GM12878 (cell line): ENCODE measurements around the gene UNKL. TPM values are rescaled to one million over a fixed set of nuclear protein-coding genes. Genes with fewer than 3 reads are reported as not detected.

Experiments used
- ATAC-seq: fragments of 200-7000 bp; cut with Tn5 transposase; 3 replicates; pipeline ENCODE4 v1.9.1; 2020; ENCODE audit warnings: mild to moderate bottlenecking, moderate library complexity
- BruUV-seq: library from RNA; stranded (reverse); fragments of 400-500 nt; replicated peaks from 2 replicates; lab custom pipeline; 2021; lab: Mats Ljungman, UMichigan
- CTCF ChIA-PET: fragments of 300-600 bp; sonication (Branson Sonifier 250); formaldehyde crosslinking; extraction: SDS; loops from one replicate; lab custom pipeline; 2021; ENCODE audit warnings: inconsistent platforms; lab: Yijun Ruan, JAX
- POLR2A ChIA-PET: fragments of 350-600 bp; formaldehyde crosslinking; extraction: SDS; loops from one replicate; lab custom pipeline; 2021; ENCODE audit warnings: inconsistent platforms; lab: Charles Lee
- RAD21 ChIA-PET: fragments of 300-600 bp; sonication (Branson Sonifier 250); formaldehyde crosslinking; loops from one replicate; lab custom pipeline; 2023; ENCODE audit warnings: antibody characterized with exemption; ENCODE audit not compliant: unreplicated experiment; lab: Charles Lee
- SMC1A ChIA-PET: fragments of 300-600 bp; sonication (Branson Sonifier 250); formaldehyde crosslinking; loops from one replicate; lab custom pipeline; 2023; ENCODE audit not compliant: unreplicated experiment, uncharacterized antibody; lab: Charles Lee
- DNase-seq: peaks from one replicate; pipeline ENCODE4 v3.0.0-alpha.2; 2011; ENCODE audit warnings: low read depth, low spot score
- FAIRE-seq: peaks from 3 replicates; lab custom pipeline; 2011; peaks lifted over from hg19 to GRCh38; lab: Jason Lieb, UNC
- H2AFZ ChIP-seq: 2 replicates; pipeline ENCODE4 v1.6.0; 2011; ENCODE audit warnings: low read depth, low read length, control low read depth; ENCODE audit not compliant: control insufficient read depth
- H3K27ac ChIP-seq: 2 replicates; pipeline ENCODE4 v1.5.1; 2011; ENCODE audit warnings: control low read depth; ENCODE audit not compliant: control insufficient read depth, insufficient read depth
- H3K27me3 ChIP-seq, 2 experiments: replicated peaks in 1 of 2; 2 replicates each; pipeline versions ENCODE4 v1.6.0 to v1.6.1; 2011; ENCODE audit warnings: low read length in 1 of 2; ENCODE audit not compliant: control insufficient read depth in 2 of 2, insufficient read depth in 2 of 2
- H3K36me3 ChIP-seq, 2 experiments: 2 replicates each; pipeline ENCODE4 v1.5.1; 2011; ENCODE audit warnings: low read length in 1 of 2; ENCODE audit not compliant: control insufficient read depth in 2 of 2, insufficient read depth in 2 of 2
- H3K4me1 ChIP-seq: 2 replicates; pipeline ENCODE4 v1.6.1; 2011; ENCODE audit warnings: mild to moderate bottlenecking, low read length, moderate library complexity, mixed read lengths; ENCODE audit not compliant: control insufficient read depth, insufficient read depth
- H3K4me2 ChIP-seq: 2 replicates; pipeline ENCODE4 v1.6.0; 2011; ENCODE audit warnings: control low read depth; ENCODE audit not compliant: control insufficient read depth, insufficient read depth
- H3K4me3 ChIP-seq: fragments of 200-600 bp; sonication (generic); 2 replicates; pipeline ENCODE4 v1.5.1; 2016
- H3K79me2 ChIP-seq: 2 replicates; pipeline ENCODE4 v1.6.0; 2011; ENCODE audit warnings: low read length; ENCODE audit not compliant: control insufficient read depth, insufficient read depth
- H3K9ac ChIP-seq: 2 replicates; pipeline ENCODE4 v1.8.0; 2011; ENCODE audit warnings: low read length, control low read depth, mixed read lengths; ENCODE audit not compliant: control insufficient read depth, insufficient read depth
- H3K9me3 ChIP-seq: replicated peaks from 3 replicates; pipeline ENCODE4 v1.5.1; 2011; ENCODE audit warnings: mild to moderate bottlenecking, low read length; ENCODE audit not compliant: control insufficient read depth, insufficient read depth
- H4K20me1 ChIP-seq: 2 replicates; pipeline ENCODE4 v1.6.0; 2011; ENCODE audit not compliant: control insufficient read depth, insufficient read depth
- BCL11A ChIP-seq: IDR thresholded peaks from 2 replicates; pipeline ENCODE4 v1.6.1; 2011; ENCODE audit warnings: low read depth, low read length
- BRCA1 ChIP-seq: IDR thresholded peaks from 2 replicates; pipeline ENCODE4 v1.6.1; 2011; ENCODE audit warnings: low read depth, low read length, improper control_type of control experiment
- CEBPZ ChIP-seq: fragments of 150-350 bp; IDR thresholded peaks from 2 replicates; pipeline ENCODE4 v1.6.1; 2016; ENCODE audit warnings: low read depth, low read length
- MXI1 ChIP-seq: fragments of 150-350 bp; IDR thresholded peaks from 2 replicates; pipeline ENCODE4 v1.6.1; 2011; ENCODE audit warnings: low read depth, mild to moderate bottlenecking, inconsistent platforms, low read length, improper control_type of control experiment
- POLR2A ChIP-seq: IDR thresholded peaks from 2 replicates; pipeline ENCODE4 v1.6.1; 2011; ENCODE audit warnings: low read depth, mild to moderate bottlenecking, low read length
- RBBP5 ChIP-seq: fragments of 200-600 bp; sonication (generic); conservative IDR thresholded peaks from 2 replicates; pipeline ENCODE4 v1.6.1; 2016
- SRF ChIP-seq, 2 experiments: IDR thresholded peaks; 2 replicates each; pipeline ENCODE4 v1.6.1; 2011; ENCODE audit warnings: low read depth in 2 of 2, low read length in 2 of 2, mild to moderate bottlenecking in 1 of 2, moderate library complexity in 1 of 2
- YY1 ChIP-seq: IDR thresholded peaks from 2 replicates; pipeline ENCODE4 v1.6.1; 2011; ENCODE audit warnings: low read depth, mild to moderate bottlenecking, low read length
- WGBS: methylation state at CpG from one replicate; pipeline ENCODE4 v1.1.6; 2016; ENCODE audit warnings: low lambda C conversion rate; ENCODE audit not compliant: insufficient replicate concordance, insufficient coverage; ENCODE audit errors: missing lambda C conversion rate; 5-methylcytosine and 5-hydroxymethylcytosine counted together
- in situ Hi-C: fragments of 300-500 bp; cut with MboI; formaldehyde crosslinking; loops from 9 replicates; pipeline ENCODE4 v1.14.3; 2018; ENCODE audit warnings: mixed read lengths
- intact Hi-C: fragments of 100-400 bp; cut with micrococcal nuclease; formaldehyde crosslinking; loops from one replicate; pipeline ENCODE4 v1.14.2; 2022; ENCODE audit not compliant: unreplicated experiment
- polyA plus RNA-seq, 11 experiments: library from polyadenylated mRNA; depleted of rRNA in 4 of 11; unstranded in 6 of 11; stranded (reverse) in 5 of 11; fragments of >200 nt; fragmentation: Nextera tagmentation in 4 of 11; fragmentation: Illumina TruSeq in 1 of 11; extraction: Ambion mirVana in 4 of 11; extraction: Trizol in 1 of 11; gene quantifications; 1 replicate in 1 of 11; 2 replicates in 10 of 11; pipeline versions ENCODE4 v1.2.1 to v1.2.3, GENCODE V29; 2011 to 2016; ENCODE audit warnings: inconsistent platforms in 2 of 11, missing spikeins in 2 of 11, low read depth in 1 of 11
- total RNA-seq, 4 experiments: library from RNA; depleted of rRNA in 3 of 4; stranded (reverse); fragments of >200 nt in 3 of 4; fragmentation: Illumina TruSeq in 1 of 4; extraction: Trizol in 1 of 4; gene quantifications; 2 replicates each; pipeline versions ENCODE4 v1.2.1 to v1.2.3, GENCODE V29; 2013 to 2021
- TF ChIP-seq, protein P1 (sequence below): fragments of 450-650 bp; IDR thresholded peaks from 2 replicates; pipeline ENCODE4 v1.6.1; 2014; ENCODE audit warnings: mild to moderate bottlenecking
- TF ChIP-seq, protein P2 (sequence below): IDR thresholded peaks from 2 replicates; pipeline ENCODE4 v1.6.1; 2011; ENCODE audit warnings: low read depth, mild to moderate bottlenecking, low read length, moderate library complexity, borderline replicate concordance; ENCODE audit errors: extremely low read depth
- TF ChIP-seq, protein P3 (sequence below): fragments of 450-650 bp; IDR thresholded peaks from 2 replicates; pipeline ENCODE4 v1.6.1; 2016; ENCODE audit warnings: mild to moderate bottlenecking
- TF ChIP-seq, protein P4 (sequence below): fragments of 450-650 bp; IDR thresholded peaks from 2 replicates; pipeline ENCODE4 v1.6.1; 2016; ENCODE audit warnings: mild to moderate bottlenecking

UNKL gene
- total and polyA plus RNA-seq, 10 of the 15 experiments (the other 5 are each of a cell fraction or from before 2014, with no cell fraction given), result 0.40 to 21.6 (median 9.1) TPM

DNA sequence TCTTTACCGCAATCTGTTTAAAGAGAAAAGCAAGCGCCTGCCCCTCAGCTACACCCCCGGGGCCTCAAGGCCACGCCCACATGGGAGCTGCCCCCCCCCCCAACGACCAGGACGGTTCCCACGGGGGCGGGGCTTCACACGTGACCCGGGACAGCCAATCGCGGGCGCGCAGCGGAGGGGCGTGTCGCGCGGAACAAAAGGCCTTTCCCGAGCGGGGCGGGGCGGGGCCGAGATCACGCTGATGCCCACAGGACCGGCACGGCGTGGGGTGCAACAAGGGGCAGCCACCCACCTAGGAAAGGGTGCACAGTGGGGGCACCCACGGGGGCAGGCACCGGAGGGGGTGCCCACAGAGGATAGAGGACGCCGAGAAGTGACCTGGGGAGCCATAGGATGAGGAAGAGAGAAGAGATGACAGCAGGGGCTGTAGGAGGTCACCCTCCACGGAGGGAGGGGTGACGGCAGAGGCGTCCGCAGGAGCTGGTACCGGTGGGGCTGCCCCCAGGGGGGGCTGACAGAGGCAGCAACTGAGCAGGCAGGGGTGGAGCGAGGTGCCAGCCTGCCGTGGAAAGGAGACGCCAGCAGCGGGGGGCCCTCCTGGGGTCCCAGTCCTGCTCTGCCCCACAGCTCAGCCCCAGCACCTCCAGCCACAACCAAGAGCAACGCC, 6.2 kb downstream of the UNKL start:
- peak; percentile 93 for FAIRE-seq
- Histone ChIP-seq H3K4me1 (peaks cover 3% of the 10 kb centered on the region), H3K79me2 (peaks cover 1% of the 10 kb centered on the region; the same call in 1 of the 2 replicates), H3K36me3 (no peaks in the 10 kb centered on the region), H2AFZ (peak overlapping the region; percentile 35; the same call in 1 of the 2 replicates), H4K20me1 (peaks cover 2% of the 10 kb centered on the region; the same call in 1 of the 2 replicates), H3K4me2 (peak overlapping the region; percentile 79), H3K4me3 (peak overlapping the region; percentile 68), H3K27ac (no peak overlapping the region), H3K9ac (no peak overlapping the region), H3K9me3 (no peaks in the 10 kb centered on the region), H3K27me3 (no peaks in the 10 kb centered on the region)
- SMC1A ChIA-PET, result interaction anchor here (1.1 kb wide), 1 partner anchor 103 kb away, joined by 3 read pairs; no protein-coding TSS in a partner anchor
- BruUV-seq, result no TSS peak
- in situ Hi-C loops (no loop called here), intact Hi-C loops (no loop called here)
- RAD21 ChIA-PET, result interaction anchor here (0.6 to 1.1 kb wide), 2 partner anchors 12 to 203 kb away, joined by 3 read pairs; partner anchors contain the start of gene UQCC4
- POLR2A ChIA-PET, result interaction anchor here (0.6 to 1.0 kb wide), 2 partner anchors 65 to 1389 kb away, joined by 3 to 4 read pairs; no protein-coding TSS in a partner anchor
- CTCF ChIA-PET, result interaction anchor here (0.7 to 1.4 kb wide), 4 partner anchors 29 to 298 kb away, joined by 3 to 5 read pairs (median 4); partner anchors contain the start of gene MAPK8IP3
- DNase-seq, result peak; percentile 40
- peak; percentile 98 for ATAC-seq
- WGBS, result 3% methylated on average over 38 of the region's 42 CpGs
- no peak for TF ChIP-seq RBBP5
- TF ChIP-seq CEBPZ, result no peak
- TF ChIP-seq, protein P1, sequence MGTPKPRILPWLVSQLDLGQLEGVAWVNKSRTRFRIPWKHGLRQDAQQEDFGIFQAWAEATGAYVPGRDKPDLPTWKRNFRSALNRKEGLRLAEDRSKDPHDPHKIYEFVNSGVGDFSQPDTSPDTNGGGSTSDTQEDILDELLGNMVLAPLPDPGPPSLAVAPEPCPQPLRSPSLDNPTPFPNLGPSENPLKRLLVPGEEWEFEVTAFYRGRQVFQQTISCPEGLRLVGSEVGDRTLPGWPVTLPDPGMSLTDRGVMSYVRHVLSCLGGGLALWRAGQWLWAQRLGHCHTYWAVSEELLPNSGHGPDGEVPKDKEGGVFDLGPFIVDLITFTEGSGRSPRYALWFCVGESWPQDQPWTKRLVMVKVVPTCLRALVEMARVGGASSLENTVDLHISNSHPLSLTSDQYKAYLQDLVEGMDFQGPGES, result no peak
- TF ChIP-seq BCL11A, result no peak
- TF ChIP-seq, protein P2, sequence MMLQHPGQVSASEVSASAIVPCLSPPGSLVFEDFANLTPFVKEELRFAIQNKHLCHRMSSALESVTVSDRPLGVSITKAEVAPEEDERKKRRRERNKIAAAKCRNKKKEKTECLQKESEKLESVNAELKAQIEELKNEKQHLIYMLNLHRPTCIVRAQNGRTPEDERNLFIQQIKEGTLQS, result peak; percentile 67; the same call in 1 of the 2 replicates
- TF ChIP-seq, protein P3, sequence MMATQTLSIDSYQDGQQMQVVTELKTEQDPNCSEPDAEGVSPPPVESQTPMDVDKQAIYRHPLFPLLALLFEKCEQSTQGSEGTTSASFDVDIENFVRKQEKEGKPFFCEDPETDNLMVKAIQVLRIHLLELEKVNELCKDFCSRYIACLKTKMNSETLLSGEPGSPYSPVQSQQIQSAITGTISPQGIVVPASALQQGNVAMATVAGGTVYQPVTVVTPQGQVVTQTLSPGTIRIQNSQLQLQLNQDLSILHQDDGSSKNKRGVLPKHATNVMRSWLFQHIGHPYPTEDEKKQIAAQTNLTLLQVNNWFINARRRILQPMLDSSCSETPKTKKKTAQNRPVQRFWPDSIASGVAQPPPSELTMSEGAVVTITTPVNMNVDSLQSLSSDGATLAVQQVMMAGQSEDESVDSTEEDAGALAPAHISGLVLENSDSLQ, result peak; percentile 29; the same call in 1 of the 2 replicates
- TF ChIP-seq YY1, result no peak
- no peak for TF ChIP-seq SRF (IDR thresholded peaks at IDR 0.05; ENCODE audit: low read depth in 2 of 2, low read length in 2 of 2)
- peak; percentile 60 for TF ChIP-seq POLR2A
- no peak; the same call in 1 of the 2 replicates for TF ChIP-seq MXI1
- TF ChIP-seq, protein P4, sequence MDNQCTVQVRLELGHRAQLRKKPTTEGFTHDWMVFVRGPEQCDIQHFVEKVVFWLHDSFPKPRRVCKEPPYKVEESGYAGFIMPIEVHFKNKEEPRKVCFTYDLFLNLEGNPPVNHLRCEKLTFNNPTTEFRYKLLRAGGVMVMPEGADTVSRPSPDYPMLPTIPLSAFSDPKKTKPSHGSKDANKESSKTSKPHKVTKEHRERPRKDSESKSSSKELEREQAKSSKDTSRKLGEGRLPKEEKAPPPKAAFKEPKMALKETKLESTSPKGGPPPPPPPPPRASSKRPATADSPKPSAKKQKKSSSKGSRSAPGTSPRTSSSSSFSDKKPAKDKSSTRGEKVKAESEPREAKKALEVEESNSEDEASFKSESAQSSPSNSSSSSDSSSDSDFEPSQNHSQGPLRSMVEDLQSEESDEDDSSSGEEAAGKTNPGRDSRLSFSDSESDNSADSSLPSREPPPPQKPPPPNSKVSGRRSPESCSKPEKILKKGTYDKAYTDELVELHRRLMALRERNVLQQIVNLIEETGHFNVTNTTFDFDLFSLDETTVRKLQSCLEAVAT, result no peak
- no peak for TF ChIP-seq BRCA1
